GM19238 (cell line): ENCODE results near the gene SMG6.

ENCODE experiments used
- DNase-seq: peaks from one replicate; pipeline ENCODE4 v3.0.0; 2011; ENCODE audit warnings: low spot score; ENCODE audit not compliant: insufficient read length

The SMG6 gene

DNA sequence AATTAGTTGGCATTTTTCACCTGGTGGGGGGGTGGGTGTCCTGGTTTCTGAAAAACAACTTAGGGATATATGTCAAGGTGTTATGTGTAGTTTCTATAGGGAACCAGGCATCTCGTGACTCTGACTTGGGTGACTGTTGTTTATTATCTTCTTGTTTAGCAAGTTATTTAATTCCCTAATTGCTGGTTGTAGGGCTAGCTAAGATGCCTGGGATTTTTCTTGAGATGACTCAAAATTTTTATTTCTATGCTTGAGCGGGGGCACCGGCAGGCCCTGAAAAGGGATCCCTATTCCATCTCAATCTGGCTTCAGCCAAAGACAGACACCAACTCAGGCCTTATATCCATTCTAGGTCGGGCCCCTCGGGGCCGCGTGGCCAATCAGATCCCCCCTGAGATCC, 270.4 kb downstream of the SMG6 start:
- no peak for DNase-seq

DNA sequence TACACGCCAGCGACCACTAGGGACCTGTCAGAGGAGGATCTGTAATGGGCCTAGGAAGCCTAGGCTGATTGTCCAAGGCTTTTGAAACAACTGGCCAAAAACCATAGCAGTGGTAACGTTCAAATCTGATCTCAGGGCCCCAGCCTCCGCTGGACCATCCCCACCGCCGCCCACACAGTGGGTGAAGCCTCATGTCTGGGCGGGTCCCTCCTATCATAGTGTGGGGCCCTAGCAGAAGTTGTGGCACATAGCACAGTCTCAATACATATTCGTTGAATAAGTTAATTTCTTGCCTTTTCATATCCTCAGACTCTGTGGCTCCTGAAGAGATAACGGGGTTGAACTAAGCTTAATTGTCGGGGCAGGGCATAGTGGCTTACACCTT, 272.8 kb downstream of the SMG6 start:
- no peak for DNase-seq

DNA sequence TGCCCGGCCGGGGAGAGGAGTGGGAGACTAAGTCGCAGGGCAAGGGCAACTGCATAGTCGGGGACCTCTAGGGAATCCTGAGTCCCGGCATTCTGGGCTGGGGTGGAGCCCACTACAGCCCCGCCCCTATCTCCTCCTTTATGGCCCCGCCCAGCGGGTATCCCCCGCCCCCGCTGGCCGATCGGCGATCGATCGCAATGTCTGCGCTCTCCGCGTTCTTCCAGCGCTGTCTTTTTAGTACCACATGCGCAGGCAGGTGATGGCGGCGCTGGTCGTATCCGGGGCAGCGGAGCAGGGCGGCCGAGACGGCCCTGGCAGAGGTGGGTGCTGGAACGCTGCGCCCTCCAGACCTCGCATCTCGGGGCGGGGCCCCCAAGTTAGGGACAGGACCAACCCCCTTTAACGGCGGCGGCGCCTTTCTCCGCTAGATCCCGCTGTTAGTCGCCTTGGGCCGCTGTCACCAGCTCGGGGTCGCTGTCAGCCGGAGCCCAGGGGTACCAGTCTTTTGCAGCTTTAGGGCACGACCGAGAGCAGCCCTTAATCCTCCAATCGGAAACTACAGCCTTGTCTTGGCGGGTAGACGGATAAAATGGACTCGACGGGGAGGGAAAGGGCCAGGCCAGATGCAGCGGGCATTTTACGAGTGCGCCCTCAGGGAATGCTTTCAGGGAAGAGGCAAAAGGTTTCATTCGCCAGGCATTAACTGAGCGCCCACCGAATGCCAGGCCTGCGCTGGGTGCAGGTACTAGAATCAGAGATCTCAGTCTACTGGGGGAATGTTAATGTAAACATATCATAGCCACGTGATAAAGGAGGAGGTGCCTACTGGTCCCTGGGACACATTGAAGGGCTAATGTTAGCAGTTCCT, 273.4 kb downstream of the SMG6 start, which contains the start of gene DPH1:
TSS of gene DPH1 (plus strand) at position 243 of the 868 bp plus-strand sequence. CDS start at position 260, 17 bp downstream.
- peak; percentile 91 for DNase-seq

DNA sequence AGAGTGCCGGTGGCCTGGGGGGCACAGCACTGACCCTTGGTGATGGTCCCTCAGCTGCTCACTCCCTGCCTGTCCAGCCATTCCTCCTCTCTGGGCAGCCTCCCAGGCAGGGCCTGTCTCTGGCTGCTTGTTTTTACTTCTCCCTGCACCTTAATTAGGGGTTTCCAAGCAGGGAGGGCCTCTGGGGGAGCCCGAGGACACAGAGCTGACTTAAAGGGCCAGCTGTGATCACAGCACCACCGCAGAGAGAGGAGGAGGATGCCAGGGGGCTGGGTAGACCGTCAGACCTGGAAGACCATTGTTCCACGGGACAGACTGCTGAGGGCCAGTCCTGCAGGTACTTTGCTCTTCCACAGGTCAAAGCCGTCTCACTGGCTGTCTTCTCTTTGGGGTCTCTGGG, 274.8 kb downstream of the SMG6 start:
- DNase-seq, result no peak

DNA sequence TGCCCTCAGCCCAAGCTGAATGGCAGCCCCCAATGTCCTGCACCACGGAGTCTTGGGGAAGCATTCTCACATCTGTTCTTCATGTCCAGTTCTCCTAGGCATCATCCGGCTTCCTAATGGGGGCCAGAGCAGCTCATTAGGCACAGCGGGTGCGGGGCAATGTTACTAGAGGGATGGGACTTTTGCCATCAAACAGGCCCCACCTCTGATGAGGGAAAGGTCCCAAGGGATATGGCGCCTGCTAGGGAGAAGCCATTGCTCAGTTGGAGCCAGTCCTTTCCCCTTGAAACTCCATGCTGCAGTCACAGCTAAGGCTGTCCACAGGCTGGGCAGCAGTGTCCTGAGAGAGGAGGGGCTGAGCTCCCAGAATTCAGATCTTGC, 275.4 kb downstream of the SMG6 start:
- DNase-seq, result no peak

DNA sequence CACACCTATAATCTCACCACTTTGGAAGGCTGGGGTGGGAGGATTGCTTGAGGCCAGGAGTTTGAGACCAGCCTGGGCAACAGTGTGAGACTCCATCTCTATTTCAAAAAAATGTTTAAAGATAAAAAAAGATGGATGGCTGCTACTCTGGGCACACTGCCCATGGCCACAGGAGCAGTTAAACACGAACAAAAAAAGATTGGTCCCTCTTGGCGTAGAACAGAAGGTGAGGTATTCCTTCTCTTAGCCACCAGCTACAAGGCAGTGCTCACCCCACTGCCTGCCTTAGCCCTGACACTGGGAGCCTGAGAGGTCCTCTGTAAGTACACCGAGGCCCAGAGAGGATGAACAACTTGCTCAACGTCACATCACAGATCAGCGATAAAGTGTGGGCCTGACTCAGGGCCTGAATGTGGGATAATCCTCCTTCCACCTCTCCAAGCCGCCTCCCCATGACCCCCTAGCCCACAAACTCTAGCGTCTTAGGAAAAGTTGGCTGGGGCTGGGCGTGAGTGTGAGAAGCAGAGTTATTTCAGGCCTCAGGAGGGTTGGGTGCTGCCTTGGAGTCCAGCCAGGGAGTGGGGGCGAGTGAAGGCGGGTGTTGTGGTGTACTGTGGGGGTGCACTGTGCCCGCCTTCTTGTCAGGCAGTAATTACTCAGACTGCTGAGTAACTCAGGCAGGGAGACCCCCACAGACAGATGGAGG, 275.9 kb downstream of the SMG6 start:
- DNase-seq, result no peak

DNA sequence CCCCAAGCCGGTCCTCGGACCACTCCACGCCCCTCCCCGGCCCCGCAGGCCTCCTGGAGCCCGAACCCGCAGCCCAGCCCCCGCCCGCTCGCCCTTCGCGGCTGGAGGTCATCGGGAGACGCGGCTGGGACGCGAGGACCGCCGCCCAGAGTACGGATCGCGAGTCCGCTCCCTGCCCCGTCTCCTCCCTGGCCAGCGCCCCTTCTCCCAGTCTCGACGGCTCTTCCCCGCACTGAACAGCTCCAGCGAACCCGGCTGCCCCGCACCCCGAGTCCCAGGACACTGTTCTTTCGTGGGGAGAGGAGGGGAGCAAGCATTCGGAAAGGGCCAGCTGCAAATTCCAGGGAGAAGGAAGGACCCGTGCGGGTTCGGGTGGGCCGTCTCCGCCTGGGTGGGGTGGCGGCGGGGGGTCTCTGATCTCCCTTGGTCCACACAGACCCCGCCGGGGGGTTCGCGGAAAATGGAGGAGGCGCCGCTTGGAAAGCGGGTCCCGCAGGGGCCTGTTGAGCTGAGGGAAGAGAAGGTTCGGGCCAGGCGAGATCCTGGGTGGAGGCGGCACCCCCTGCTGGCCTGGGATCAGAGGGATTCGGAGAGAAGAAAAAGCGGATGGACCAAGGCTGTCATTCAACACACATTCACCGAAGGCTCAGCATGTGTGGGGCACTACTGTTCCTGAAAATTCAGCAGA, 277.8 kb downstream of the SMG6 start:
- no peak for DNase-seq

DNA sequence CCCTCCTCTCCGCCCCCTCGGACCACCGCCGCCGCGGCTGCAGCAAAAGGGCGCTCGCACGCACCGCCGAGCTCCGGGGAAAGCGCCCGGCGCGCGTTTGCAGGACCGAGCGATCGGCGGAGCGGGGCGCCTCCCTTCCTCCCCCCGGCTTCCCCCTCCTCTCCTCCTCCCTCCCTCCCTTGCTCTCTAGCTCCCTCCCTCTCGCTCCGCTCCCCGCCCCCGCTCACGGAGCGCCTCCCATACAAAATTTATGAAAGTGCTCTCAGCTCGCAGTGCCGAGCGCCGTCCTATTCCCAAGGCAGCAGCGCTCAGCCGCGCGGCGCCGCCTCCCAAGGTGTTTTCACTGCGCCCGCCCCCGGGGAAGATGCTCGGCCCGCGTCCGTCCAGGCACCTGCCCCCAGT, 278.4 kb downstream of the SMG6 start, which contains the start of gene RTN4RL1:
TSS of gene RTN4RL1 (minus strand) at position 115 of the 402 bp plus-strand sequence. CDS start 469 bp downstream, outside the sequence.
- DNase-seq, result no peak

DNA sequence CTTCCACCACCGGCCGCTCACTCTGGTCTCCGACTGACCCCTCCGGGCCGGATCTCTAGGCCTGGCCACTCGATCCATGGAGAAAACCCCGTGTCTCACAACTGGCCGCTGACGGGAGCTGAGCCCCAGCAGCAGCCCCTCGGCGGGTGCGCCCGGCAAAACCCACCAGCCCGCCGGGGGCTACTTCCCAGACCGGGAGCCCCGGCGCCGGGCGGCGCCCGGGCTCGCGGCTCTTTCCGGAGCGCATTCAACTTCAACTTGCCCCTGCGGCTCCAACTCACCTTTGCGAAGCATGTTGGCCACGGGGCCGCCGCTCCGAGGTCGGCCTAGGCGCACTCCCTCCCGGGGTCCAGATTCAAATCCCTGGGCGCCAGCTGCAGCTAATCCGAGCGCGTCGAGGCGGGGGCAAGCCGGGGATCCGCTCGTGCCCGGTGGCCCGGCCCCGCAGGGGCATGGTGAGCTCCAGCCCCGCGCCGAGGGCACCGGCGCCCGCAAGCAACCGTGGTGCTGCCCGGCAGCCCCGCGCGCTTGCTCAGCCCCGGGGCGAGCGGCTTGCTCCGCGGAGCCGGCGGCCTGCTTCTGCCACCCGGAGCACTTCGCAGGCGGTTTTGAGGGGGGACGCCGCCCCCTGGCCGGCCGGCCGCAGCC, 278.9 kb downstream of the SMG6 start:
- DNase-seq, result no peak

DNA sequence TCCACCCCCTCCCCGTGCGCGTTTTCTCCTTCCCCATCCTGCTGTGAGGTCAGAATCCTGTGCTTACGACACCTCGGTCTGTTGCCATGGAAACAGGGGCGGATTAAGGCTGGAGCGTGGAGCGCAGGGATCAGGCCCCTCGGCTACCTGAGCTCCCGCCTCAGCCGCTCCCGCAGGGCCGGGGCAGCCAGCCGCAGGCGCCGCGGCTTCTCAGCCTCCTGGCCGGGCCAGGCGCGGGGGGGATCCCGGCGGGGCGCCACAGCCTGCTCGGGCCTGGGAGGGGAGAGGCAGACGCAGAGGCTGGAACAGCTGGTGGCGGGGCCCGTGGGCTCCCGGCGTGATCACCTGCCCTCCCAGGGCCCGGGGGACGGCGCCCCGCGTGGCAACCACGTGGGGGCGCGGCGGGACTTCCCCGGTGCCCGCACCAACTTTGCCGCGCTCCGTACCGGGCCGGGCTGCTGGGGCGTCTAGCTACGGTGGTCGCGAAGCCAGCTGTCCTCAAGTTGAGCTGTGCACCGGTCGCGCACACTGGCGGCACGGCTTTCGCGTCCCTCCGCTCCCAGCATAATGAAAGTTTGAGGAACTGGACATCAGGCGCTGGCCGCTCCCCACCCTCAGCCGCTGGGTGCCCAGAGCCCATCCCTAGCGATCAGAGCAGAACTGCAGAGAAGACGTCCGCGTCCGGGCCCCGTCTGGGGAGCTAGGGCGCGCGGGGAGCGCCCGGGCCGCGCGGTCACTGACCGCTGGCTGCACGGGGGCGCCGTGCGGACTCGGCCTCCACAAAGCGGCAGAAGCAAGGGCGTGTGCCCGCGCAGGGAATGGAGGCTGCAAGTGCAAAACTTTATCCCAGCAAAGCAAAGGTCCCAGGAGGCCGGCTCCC, 279.7 kb downstream of the SMG6 start:
- no peak for DNase-seq

DNA sequence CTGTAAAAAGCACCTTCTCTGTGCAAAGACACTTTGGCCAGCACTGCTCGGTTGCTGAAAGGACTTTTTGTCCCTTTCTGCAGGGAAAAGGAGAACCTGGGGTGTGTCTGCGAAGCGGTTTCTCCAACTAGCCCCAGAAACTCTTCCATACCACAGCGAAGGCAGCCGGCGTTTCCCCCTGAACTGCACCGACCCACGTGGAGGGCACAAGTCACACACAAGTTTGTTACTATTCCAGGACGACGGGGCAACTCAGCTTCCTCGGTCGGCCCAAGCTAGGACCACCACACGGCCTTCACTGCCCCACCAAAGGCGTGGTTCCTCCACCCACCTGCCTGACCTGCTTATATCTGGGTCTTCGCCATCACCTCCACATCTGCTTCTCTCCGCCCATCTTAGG, 280.3 kb downstream of the SMG6 start:
- no peak for DNase-seq

DNA sequence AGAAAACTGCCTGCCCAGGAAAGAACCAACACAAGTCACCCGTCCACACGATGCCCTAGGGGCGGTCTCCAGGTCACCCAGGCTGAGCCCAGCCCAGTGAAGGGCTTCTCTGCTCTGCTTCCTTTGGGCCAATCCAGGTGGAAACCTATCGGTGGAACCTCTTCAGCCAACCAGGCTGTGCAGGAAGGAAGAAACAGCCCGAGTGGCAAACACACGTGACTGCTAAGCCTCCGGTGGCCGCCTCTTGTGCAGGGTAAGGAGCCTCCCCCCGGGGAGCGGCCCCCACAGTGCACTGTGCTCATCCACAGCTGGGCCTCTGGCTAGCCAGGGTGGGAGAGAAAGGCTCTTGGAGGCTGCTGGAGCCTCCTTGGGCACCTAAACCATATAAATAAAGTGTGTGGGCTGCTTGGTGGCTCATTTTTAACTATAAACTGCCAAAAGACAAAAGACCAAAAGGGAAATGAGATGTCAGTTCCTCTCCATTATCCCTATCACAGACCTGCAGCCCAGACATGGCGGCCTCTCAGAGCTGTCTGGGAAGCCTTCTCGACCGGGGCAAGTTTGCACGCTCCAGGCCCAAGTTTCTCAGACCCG, 280.8 kb downstream of the SMG6 start:
- DNase-seq, result no peak

DNA sequence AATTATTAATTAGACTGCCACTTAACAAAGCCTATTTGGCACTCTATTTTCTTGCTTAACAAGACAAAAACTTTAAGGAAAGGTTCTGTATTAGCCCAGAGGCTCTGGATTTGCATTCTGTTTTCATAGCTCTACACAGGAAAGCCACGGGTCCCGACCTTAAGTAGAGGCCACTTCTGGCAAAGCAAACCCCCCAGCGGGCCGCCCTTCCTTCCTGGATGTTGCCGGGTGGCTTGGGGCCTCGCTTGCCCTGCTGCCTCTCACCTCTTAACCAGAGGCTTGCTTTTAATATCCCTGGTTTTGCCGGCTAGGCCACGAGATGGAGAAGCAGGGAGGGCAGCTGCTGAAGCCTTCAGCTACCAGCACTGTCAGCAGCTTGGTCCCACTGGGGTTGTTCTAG, 282.9 kb downstream of the SMG6 start:
- DNase-seq, result no peak

DNA sequence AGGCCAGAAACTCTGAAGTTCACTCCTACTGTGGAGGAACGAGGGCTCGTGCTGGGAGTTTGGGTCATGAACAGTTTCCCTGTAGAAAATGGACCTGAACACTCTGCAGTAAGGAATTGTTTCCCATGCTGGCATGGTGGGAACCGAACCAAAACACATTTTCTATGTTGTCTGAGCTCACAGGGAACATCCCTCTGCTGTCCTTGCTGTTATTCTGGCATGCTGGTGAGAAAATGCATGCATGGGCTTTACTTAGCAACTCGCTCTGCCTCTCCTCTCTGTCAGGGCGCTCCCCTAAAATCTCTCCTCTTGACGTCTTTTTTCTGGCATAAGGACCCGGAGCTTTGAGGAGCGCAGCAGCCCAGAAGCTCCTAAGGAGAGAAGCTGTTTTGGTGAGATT, 283.9 kb downstream of the SMG6 start:
- no peak for DNase-seq

DNA sequence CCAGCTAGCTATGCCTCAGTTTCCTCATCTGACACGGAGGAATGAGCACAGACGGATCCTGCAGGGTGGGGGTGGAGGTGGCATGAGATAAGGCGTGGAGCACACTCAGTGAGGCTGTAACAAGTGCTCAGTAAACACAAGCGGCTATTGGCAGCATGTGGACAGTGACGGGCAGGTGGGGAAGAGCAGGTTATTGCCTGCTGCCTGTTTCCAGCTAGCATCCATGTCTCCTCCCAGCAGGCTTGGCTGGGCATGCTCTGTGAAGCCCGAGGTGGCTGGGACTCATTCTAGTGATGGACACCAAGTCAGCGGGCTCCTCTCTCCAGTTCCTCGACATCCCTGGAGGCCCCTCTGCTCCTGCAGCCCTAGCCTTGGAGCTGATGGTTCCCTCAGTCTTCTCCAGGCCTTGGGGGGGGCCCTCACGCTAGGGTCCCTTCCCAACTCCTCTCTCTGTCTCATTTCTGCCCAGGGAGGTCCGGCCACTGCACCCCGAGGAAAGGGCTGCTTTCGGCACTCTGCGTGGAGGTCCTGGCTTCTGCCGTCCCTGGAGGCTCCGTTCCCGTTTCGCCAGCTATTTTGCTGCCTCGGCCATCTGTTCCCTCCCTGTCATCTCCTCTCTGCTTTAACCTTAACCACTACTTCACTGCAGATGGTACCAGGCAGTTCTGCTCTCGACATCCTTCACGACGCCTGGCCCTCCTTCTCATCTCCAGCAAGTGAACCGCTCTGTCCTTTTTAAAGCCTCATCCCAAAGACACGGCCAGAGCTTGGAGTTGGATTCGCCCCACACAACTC, 284.7 kb downstream of the SMG6 start:
- no peak for DNase-seq

DNA sequence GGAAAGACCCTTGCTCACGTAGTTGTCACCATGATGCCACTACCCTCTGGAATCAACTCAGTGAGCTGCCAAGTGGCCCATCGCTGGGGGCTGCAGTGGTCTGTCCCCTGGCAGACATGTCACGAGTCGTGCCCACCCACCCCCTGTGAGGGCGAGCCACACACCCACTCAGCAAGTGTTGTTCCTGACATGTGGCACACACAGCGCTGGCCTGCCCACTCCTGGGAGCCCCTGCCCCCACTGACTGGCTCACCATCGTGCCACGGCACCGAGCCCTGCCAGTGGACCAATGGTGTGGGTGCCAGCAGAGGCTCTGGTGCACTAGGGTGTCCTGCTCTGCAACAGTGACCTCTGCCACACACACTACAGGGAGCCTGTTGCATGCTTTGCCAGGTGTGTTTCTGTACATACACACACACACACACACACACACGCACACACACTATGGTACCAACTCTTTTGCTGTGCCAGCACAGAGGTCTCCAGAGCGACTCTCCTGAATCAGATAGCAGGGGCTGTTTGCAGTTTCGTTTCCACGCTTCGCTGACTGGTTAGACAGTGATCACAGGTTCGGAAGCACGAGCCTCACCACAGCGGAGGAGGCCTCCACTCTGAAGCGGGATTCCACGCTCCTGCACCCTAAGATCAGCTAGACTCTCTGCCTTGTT, 286.2 kb downstream of the SMG6 start:
- DNase-seq, result no peak

DNA sequence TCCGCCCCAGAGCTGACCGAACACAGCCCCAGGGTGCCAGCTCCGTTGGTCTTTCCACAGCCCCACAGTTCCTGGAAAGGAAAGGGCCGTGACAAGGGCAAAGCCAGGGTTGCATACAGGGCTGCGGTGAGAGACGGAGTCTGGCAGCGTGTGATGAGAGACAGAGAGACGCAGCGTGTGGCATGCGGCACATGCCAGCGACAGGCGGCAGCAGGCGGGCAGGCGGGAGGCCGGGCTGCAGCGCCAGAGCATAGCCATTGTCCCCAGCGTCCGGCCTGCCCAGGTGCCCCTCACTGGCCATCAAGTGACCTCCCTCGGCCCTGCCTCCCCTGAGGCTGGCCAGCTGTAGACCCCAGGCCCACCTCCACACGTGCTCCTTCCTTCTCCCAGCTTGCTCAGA, 287.1 kb downstream of the SMG6 start:
- no peak for DNase-seq

DNA sequence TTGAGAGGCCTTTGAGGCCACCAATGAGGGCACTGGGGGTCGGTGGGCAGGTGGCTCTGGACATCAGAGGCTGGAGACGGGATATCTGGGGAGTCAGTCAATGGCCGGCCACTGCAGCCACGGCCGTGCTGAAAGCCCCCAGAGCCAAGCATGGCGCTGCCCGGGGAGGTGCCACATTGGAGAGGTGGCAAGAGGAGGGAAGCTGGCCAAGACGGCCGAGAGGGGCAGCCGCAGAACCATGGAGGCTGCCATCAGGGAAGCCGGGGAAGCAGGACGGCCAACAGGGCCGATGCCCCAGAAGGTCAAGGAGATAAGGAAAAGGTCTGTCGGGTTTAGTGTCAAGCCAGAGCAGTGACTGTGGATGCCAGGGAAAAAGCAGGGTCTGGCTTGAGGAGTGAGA, 288.3 kb downstream of the SMG6 start:
- no peak for DNase-seq

DNA sequence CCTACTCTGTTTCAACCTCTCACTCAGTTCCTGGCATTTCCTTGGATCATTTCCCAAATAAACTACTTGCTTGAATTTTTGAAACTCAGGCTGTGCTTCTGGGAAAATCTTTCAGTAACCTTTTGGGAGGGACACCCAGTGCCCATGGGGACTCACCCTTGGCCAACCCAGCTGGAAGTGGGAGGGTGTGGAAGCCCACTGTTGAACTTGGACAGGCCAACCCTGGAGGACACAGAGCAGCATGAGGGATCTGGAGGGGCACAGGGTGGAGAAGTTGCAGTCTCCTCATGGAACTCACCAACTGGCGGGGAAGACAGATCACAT, 289.6 kb downstream of the SMG6 start:
- DNase-seq, result no peak
